Stimulated activated CD4-positive, alpha-beta T cell treated with anti-CD3 and anti-CD28 coated beads, Interleukin-1b, Interleukin-23, amount 100 ng/mL, for 4 hours (primary cell): ENCODE results near the gene PLEKHB1.

ENCODE experiments used
- DNase-seq, 2 donors: peaks; one replicate each; pipeline ENCODE4 v3.0.0-alpha.2; 2020; ENCODE audit warnings: low read depth in 2 of 2

Gene PLEKHB1

GRCh38 chr11:73680687-73681086, 34.3 kb downstream of the PLEKHB1 start:
- DNase-seq, result no peak

DNA sequence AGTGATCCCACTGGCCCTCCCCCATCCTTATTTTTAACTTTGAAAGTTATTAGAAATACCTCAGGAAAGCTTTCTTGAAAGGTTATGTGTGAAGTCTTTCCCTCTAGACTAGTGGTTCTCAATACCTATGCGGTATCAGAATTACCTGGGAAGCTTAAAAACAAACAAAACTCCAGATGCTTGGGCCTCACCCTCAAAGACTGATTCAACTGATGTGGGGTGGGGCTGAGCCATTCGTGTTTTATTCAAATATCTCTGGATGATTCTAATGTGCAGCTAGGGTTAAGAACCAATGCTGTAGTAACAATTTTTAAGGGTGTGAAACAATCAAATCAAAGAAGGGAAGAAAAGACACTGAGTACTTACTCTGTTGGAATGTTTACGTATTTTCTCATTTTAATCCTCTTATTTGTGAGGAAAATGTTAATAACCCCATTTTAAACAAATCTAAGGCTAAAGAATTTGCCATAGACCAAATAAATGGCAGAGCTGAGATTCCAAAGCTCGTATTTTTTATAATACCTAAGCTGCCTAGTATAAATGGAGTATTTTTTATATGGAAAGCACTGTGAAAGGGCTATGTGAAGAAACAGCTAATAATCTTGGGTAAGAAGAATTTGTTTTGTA, 47.6 kb downstream of the PLEKHB1 start:
- no peak for DNase-seq

- no peak for DNase-seq
Measured at GRCh38 chr11:73705053-73705452, 58.7 kb downstream of the PLEKHB1 start.

GRCh38 chr11:73710964-73711363, 64.6 kb downstream of the PLEKHB1 start:
- DNase-seq, result no peak
